ENCODE measurements around the gene UCP3.

Gene UCP3

GRCh38 chr11:74013141-74013540, 4.3 kb upstream of the UCP3 start:
- no peak for DNase-seq (ENCODE audit: low spot score in 2 of 2)
- no peaks in the 10 kb centered on the region for H3K9me3 Mint-ChIP-seq
- H3K27ac Mint-ChIP-seq (ENCODE audit: low read depth), result no peak overlapping the region
- H3K36me3 Mint-ChIP-seq (ENCODE audit: insufficient read depth), result peaks cover 14% of the 10 kb centered on the region
- no peaks in the 10 kb centered on the region for H3K27me3 Mint-ChIP-seq
- H3K4me1 Mint-ChIP-seq, result peaks cover 66% of the 10 kb centered on the region
- H3K4me3 Mint-ChIP-seq, result no peak overlapping the region
- ATAC-seq (replicated peaks; ENCODE audit: extremely low read depth, poor library complexity, severe bottlenecking), result no peak

DNA sequence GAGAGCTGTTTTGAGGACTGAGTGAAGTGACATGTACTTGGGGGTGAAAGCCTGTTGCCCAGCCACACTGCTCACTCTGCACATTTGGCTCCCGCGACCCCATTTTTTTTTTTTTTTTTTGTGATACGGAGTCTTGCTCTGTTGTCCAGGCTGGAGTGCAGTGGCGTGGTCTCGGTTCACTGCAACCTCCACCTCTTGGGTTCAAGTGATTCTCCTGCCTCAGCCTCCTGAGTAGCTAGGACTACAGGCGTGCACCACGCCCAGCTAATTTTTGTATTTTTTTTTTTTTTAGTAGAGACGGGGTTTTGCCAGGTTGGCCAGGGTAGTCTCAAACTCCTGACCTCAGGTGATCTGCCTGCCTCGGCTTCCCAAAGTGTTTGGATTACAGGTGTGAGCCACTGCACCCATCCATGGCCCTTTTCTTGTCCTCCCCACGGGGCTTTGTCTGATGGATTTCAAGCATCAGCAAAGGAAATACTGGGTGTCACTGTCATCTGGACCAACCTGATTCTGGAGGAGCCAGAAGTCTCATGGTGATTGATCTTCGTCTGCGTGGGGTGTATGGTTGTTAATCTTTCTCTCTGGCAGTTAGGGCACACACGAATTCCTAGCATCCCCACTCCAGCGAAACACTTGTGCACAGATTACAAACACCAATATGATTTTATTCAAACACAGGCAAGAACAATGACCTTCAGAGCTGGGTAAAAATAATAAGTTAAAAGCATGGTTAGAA, 3.4 kb upstream of the UCP3 start:
- Mint-ChIP-seq H3K27ac (ENCODE audit: low read depth) (peak overlapping the region; percentile 96), H3K4me3 (peak overlapping the region; percentile 58), H3K27me3 (no peaks in the 10 kb centered on the region), H3K4me1 (peaks cover 66% of the 10 kb centered on the region), H3K36me3 (ENCODE audit: insufficient read depth) (peaks cover 14% of the 10 kb centered on the region), H3K9me3 (no peaks in the 10 kb centered on the region)
- no peak for ATAC-seq (replicated peaks; ENCODE audit: extremely low read depth, poor library complexity, severe bottlenecking)
- DNase-seq (ENCODE audit: low spot score in 2 of 2), result no peak

- Mint-ChIP-seq H3K4me3 (peak overlapping the region; percentile 58), H3K9me3 (no peaks in the 10 kb centered on the region), H3K36me3 (ENCODE audit: insufficient read depth) (peaks cover 11% of the 10 kb centered on the region), H3K4me1 (peaks cover 64% of the 10 kb centered on the region), H3K27ac (ENCODE audit: low read depth) (peak overlapping the region; percentile 96), H3K27me3 (no peaks in the 10 kb centered on the region)
- DNase-seq (ENCODE audit: low spot score in 2 of 2) (no peak), ATAC-seq (replicated peaks; ENCODE audit: extremely low read depth, poor library complexity, severe bottlenecking) (peak; percentile 73)
Observed at GRCh38 chr11:74011360-74012073, 2.6 kb upstream of the UCP3 start.

DNA sequence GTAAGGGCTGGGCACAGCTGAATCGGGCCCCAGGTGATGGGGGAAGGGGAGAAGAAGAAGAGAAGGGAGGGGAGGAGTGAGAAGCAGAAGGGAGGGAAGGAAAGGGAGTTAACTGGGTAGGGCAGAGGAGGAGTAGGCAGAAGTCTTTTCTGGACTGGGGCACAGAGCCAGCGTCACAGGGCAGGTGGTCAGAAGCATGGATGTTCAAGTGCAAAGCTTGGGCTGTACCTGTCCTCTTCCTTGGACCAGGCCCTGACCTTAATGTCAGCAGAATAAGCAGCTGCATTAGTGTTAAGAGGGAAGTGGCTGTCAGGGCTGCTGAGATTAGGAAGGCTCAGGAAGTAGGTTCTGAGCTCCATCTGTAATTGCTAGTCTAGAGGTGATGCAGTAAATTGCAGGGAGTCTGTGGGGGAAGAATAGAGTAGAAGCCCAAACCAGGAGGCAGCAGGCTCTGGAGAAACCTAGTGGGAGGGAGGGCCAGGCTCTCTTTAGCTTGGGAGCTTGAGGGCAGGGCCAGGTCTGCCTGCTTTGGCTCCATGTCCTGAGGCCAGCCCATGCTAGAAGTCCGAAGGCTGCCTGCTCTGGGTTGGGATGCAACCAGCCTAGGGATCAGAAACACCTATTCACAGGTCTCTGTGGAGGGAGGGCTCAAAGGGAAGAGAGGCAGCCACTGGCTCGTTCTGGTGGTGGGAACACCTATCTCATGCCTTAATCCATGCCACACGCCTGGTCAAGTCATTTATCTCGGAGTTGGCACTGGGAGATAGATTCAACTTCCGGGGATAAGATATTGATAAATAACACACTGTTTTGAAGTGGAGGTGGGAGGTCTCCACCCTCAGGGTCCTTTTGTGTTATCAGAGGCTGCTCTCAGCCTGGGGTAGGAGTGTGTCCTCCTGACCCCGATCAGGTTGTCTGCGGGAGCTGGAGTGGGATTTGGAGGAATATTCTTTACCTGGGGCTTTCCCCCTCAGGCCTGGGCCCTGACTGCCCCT, 1.7 kb upstream of the UCP3 start:
- Mint-ChIP-seq H3K4me1 (peaks cover 60% of the 10 kb centered on the region), H3K9me3 (no peaks in the 10 kb centered on the region), H3K4me3 (peak overlapping the region; percentile 8), H3K27me3 (no peaks in the 10 kb centered on the region), H3K27ac (ENCODE audit: low read depth) (peak overlapping the region; percentile 96), H3K36me3 (ENCODE audit: insufficient read depth) (peaks cover 8% of the 10 kb centered on the region)
- ATAC-seq (replicated peaks; ENCODE audit: extremely low read depth, poor library complexity, severe bottlenecking) (no peak), DNase-seq (ENCODE audit: low spot score in 2 of 2) (no peak)

- Mint-ChIP-seq H3K27ac (ENCODE audit: low read depth) (peak overlapping the region; percentile 96), H3K9me3 (no peaks in the 10 kb centered on the region), H3K36me3 (ENCODE audit: insufficient read depth) (peaks cover 8% of the 10 kb centered on the region), H3K4me3 (peak overlapping the region; percentile 8), H3K4me1 (peaks cover 60% of the 10 kb centered on the region), H3K27me3 (no peaks in the 10 kb centered on the region)
- DNase-seq (ENCODE audit: low spot score in 2 of 2) (no peak), ATAC-seq (replicated peaks; ENCODE audit: extremely low read depth, poor library complexity, severe bottlenecking) (no peak)
Observed at GRCh38 chr11:74009675-74010305, 905 bp upstream of the UCP3 start.

- ATAC-seq (replicated peaks; ENCODE audit: extremely low read depth, poor library complexity, severe bottlenecking) (no peak), DNase-seq (ENCODE audit: low spot score in 2 of 2) (no peak)
- H3K4me1 Mint-ChIP-seq, result peaks cover 60% of the 10 kb centered on the region
- H3K27ac Mint-ChIP-seq (ENCODE audit: low read depth), result peak overlapping the region; percentile 77
- no peaks in the 10 kb centered on the region for H3K27me3 Mint-ChIP-seq
- H3K9me3 Mint-ChIP-seq, result no peaks in the 10 kb centered on the region
- H3K36me3 Mint-ChIP-seq (ENCODE audit: insufficient read depth), result peaks cover 8% of the 10 kb centered on the region
- peak overlapping the region; percentile 26 for H3K4me3 Mint-ChIP-seq
Observed at GRCh38 chr11:74009230-74009547, 304 bp upstream of the UCP3 start.

- H3K4me1 Mint-ChIP-seq, result peaks cover 67% of the 10 kb centered on the region
- H3K27me3 Mint-ChIP-seq, result no peaks in the 10 kb centered on the region
- H3K4me3 Mint-ChIP-seq, result peak overlapping the region; percentile 23
- DNase-seq (ENCODE audit: low spot score in 2 of 2) (no peak), ATAC-seq (replicated peaks; ENCODE audit: extremely low read depth, poor library complexity, severe bottlenecking) (no peak)
- H3K9me3 Mint-ChIP-seq, result no peaks in the 10 kb centered on the region
- H3K36me3 Mint-ChIP-seq (ENCODE audit: insufficient read depth), result peaks cover 7% of the 10 kb centered on the region
- peak overlapping the region; percentile 77 for H3K27ac Mint-ChIP-seq (ENCODE audit: low read depth)
Observed at GRCh38 chr11:74007691-74008372, 1.1 kb downstream of the UCP3 start.

DNA sequence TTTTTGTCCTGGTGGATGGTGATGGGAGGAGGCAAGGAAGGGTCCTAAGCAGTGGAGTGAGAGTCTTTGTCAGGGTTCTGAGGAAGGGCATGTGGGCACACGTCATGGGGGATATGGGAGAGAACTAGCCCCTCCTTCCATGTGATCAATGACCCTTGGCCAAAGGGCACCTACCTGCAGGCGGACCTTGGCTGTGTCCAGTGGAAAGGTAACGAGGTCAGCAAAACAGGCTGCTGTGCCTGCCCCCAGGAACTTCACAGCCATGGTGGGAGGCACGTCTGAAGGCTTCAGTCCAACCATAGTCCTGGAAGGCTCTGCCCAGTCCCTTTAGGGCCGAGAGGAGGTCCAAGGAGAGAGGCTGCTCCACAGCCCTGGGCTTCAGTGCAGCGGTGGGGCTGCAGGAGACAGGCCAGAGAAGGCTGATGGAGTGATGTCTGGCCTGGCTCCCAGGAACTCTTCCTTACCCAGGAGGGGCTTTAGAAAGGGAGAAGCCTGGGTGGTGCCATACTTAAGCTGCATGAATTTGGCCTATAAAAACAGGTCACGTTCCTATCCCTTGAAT, 2.1 kb downstream of the UCP3 start:
- Mint-ChIP-seq H3K36me3 (ENCODE audit: insufficient read depth) (peaks cover 9% of the 10 kb centered on the region), H3K9me3 (no peaks in the 10 kb centered on the region), H3K27me3 (no peaks in the 10 kb centered on the region), H3K4me3 (no peak overlapping the region), H3K27ac (ENCODE audit: low read depth) (peak overlapping the region; percentile 77), H3K4me1 (peaks cover 72% of the 10 kb centered on the region)
- DNase-seq (ENCODE audit: low spot score in 2 of 2) (no peak), ATAC-seq (replicated peaks; ENCODE audit: extremely low read depth, poor library complexity, severe bottlenecking) (no peak)

DNA sequence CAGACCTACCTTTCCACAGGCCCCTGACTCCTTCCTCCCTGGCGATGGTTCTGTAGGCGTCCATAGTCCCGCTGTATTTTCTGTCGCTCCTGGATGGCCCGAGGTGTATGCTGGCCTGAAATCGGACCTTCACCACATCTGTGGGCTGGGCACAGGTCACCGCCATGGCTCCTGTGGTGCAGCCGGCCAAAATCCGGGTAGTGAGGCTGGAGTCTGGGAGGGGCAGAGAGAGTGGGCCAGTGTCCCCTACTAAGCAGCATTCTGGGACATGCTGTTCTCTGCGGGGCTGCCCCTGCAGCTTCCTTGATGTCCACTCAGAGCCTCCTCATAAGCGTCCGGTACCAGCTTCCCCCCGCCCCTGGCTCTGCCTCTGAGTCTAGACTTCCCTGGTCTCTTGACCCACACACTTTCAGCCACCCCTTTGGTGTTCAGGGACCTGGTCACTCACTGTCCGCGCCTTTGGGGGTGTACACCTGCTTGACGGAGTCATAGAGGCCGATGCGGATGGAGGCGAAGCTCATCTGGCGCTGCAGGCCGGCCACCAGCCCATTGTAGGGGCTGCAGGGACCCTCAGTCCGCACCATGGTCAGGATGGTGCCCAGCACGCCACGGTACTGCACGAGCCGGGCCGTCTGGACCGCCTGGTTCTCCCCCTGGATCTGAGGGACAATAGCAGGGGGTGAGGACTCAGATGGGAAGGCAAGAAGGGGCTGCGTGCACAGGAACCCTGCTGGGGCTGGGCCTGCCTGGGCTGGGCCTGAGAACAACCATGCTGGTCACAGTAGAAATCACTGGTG, 3.0 kb downstream of the UCP3 start:
- ATAC-seq (replicated peaks; ENCODE audit: extremely low read depth, poor library complexity, severe bottlenecking) (no peak), DNase-seq (ENCODE audit: low spot score in 2 of 2) (no peak)
- Mint-ChIP-seq H3K27ac (ENCODE audit: low read depth) (peak overlapping the region; percentile 95), H3K36me3 (ENCODE audit: insufficient read depth) (peaks cover 7% of the 10 kb centered on the region), H3K4me1 (peaks cover 70% of the 10 kb centered on the region), H3K4me3 (peak overlapping the region; percentile 68), H3K27me3 (no peaks in the 10 kb centered on the region), H3K9me3 (no peaks in the 10 kb centered on the region)

GRCh38 chr11:74004759-74005615, 3.9 kb downstream of the UCP3 start:
- peaks cover 67% of the 10 kb centered on the region for H3K4me1 Mint-ChIP-seq
- H3K27me3 Mint-ChIP-seq, result no peaks in the 10 kb centered on the region
- H3K36me3 Mint-ChIP-seq (ENCODE audit: insufficient read depth), result peaks cover 7% of the 10 kb centered on the region
- H3K27ac Mint-ChIP-seq (ENCODE audit: low read depth), result peak overlapping the region; percentile 95
- peak; percentile 73 to 81 for DNase-seq (ENCODE audit: low spot score in 2 of 2)
- no peaks in the 10 kb centered on the region for H3K9me3 Mint-ChIP-seq
- H3K4me3 Mint-ChIP-seq, result peak overlapping the region; percentile 68
- ATAC-seq (replicated peaks; ENCODE audit: extremely low read depth, poor library complexity, severe bottlenecking), result peak; percentile 100
